Loucy (cell line): ENCODE measurements around the gene ELOVL6.

Experiments
- H2AFZ ChIP-seq: fragments of 200-600 bp; sonication (generic); 2 replicates; pipeline ENCODE4 v1.6.0; 2016; ENCODE audit warnings: antibody characterized with exemption, mild to moderate bottlenecking, low read length, moderate library complexity
- H3F3A ChIP-seq: fragments of 200-600 bp; 2 replicates; pipeline ENCODE4 v1.6.0; 2016; ENCODE audit warnings: antibody characterized with exemption, low read depth, mild to moderate bottlenecking
- H3K27me3 ChIP-seq: fragments of 200-600 bp; sonication (generic); 2 replicates; pipeline ENCODE4 v1.6.1; 2014; ENCODE audit warnings: low read length, mild to moderate bottlenecking; ENCODE audit not compliant: insufficient read depth, poor library complexity, severe bottlenecking
- H3K36me3 ChIP-seq: fragments of 200-600 bp; sonication (generic); 2 replicates; pipeline ENCODE4 v1.6.1; 2016; ENCODE audit warnings: low read length; ENCODE audit not compliant: insufficient read depth
- H3K4me1 ChIP-seq: fragments of 200-600 bp; sonication (generic); 2 replicates; pipeline ENCODE4 v1.5.1; 2014; ENCODE audit warnings: low read length, mild to moderate bottlenecking; ENCODE audit not compliant: insufficient read depth, poor library complexity, severe bottlenecking
- H3K4me2 ChIP-seq: fragments of 200-600 bp; sonication (generic); 2 replicates; pipeline ENCODE4 v1.6.0; 2014; ENCODE audit warnings: antibody characterized with exemption, low read length, low read depth, mild to moderate bottlenecking; ENCODE audit not compliant: poor library complexity, severe bottlenecking
- H3K4me3 ChIP-seq: fragments of 200-600 bp; sonication (generic); 2 replicates; pipeline ENCODE4 v1.5.1; 2014; ENCODE audit warnings: low read length, mild to moderate bottlenecking, mixed read lengths; ENCODE audit not compliant: poor library complexity, severe bottlenecking
- H3K79me2 ChIP-seq: fragments of 200-600 bp; sonication (generic); 2 replicates; pipeline ENCODE4 v1.6.1; 2014; ENCODE audit warnings: low read length; ENCODE audit not compliant: insufficient read depth
- H3K9ac ChIP-seq: fragments of 200-600 bp; sonication (generic); 2 replicates; pipeline ENCODE4 v1.6.0; 2014; ENCODE audit warnings: mild to moderate bottlenecking, low read depth, low read length, moderate library complexity; ENCODE audit not compliant: poor library complexity, severe bottlenecking
- H3K9me2 ChIP-seq: fragments of 200-600 bp; sonication (generic); replicated peaks from 2 replicates; pipeline ENCODE4 v1.6.1; 2016; ENCODE audit warnings: low read depth, low read length, mixed read lengths
- H3K9me3 ChIP-seq: fragments of 200-600 bp; sonication (generic); 2 replicates; pipeline ENCODE4 v1.6.1; 2014; ENCODE audit warnings: mild to moderate bottlenecking, antibody characterized with exemption, low read length, low read depth; ENCODE audit not compliant: insufficient read depth
- H4K20me1 ChIP-seq: fragments of 200-600 bp; sonication (generic); 2 replicates; pipeline ENCODE4 v1.6.0; 2014; ENCODE audit warnings: antibody characterized with exemption, low read length, mild to moderate bottlenecking; ENCODE audit not compliant: insufficient read depth, poor library complexity, severe bottlenecking
- EZH2phosphoT487 ChIP-seq: fragments of 200-600 bp; IDR thresholded peaks from 2 replicates; pipeline ENCODE4 v1.6.1; 2018; ENCODE audit warnings: antibody characterized with exemption, mild to moderate bottlenecking, moderate library complexity, borderline replicate concordance
- TF ChIP-seq, protein P1 (sequence below): fragments of 200-600 bp; sonication (generic); conservative IDR thresholded peaks from 2 replicates; pipeline ENCODE4 v1.5.1; 2014; ENCODE audit warnings: mild to moderate bottlenecking, antibody characterized with exemption, low read length

ELOVL6 gene

DNA sequence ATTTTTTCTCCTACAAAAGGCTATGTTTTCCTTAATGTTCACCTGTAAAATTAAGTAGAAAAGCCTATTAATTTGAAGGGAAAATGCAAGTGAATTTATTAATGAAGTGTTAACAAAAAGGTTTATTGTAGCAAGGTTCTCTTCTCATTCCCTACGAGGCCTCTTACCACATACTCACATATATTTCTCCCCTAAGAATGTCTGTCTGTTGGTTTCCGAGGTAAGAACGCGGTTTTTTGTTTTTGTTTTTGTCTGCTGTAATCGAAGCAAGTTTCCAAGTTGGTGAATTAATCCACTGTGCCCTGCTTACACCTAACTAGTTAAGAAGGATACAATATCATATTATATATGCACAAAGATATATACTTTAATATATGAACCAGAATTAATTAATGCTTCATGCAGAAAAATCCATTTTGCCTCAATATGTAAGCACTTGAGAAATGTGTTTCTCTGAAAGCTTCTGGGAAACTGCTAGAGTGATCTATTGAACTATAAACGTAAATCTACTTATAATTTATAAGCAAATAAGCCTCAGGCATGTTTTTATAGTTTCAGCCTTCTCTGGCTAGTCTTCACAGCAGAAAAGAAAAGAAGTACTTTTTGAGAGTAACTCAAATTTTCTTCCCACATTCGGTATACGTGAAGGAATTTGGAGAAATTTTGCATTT, 164.9 kb downstream of the ELOVL6 start:
- TF ChIP-seq, protein P1, sequence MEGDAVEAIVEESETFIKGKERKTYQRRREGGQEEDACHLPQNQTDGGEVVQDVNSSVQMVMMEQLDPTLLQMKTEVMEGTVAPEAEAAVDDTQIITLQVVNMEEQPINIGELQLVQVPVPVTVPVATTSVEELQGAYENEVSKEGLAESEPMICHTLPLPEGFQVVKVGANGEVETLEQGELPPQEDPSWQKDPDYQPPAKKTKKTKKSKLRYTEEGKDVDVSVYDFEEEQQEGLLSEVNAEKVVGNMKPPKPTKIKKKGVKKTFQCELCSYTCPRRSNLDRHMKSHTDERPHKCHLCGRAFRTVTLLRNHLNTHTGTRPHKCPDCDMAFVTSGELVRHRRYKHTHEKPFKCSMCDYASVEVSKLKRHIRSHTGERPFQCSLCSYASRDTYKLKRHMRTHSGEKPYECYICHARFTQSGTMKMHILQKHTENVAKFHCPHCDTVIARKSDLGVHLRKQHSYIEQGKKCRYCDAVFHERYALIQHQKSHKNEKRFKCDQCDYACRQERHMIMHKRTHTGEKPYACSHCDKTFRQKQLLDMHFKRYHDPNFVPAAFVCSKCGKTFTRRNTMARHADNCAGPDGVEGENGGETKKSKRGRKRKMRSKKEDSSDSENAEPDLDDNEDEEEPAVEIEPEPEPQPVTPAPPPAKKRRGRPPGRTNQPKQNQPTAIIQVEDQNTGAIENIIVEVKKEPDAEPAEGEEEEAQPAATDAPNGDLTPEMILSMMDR = no peak
- TF ChIP-seq EZH2phosphoT487 = no peak
- H3K4me3 ChIP-seq = no peak overlapping the region
- no peaks in the 10 kb centered on the region for H3K4me1 ChIP-seq
- H3K27me3 ChIP-seq = no peaks in the 10 kb centered on the region
- no peak overlapping the region for H2AFZ ChIP-seq
- no peaks in the 10 kb centered on the region for H4K20me1 ChIP-seq
- no peaks in the 10 kb centered on the region for H3K9me2 ChIP-seq
- no peaks in the 10 kb centered on the region for H3K9me3 ChIP-seq
- H3F3A ChIP-seq = no peaks in the 10 kb centered on the region
- H3K79me2 ChIP-seq = no peaks in the 10 kb centered on the region
- H3K4me2 ChIP-seq = no peak overlapping the region
- no peak overlapping the region for H3K9ac ChIP-seq
- no peaks in the 10 kb centered on the region for H3K36me3 ChIP-seq

DNA sequence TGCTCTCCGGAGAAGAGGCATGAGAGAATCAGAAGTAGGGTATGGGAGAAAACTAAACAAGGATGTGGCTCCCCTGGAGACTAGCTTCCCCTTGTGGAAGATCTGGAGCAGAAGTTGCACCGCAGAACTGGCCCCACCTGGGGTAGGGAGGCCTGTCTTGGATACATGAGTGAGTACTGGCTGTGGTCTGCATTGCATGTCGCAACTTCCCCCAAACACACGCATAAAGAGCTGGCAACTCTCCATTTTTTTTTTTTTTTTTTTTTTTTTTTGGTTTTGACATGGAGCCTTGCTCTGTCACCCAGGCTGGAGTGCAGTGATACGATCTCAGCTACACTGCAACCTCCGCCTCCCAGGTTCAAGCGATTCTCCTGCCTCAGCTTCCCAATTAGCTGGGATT, 165.8 kb downstream of the ELOVL6 start:
- no peaks in the 10 kb centered on the region for H3K4me1 ChIP-seq
- H3K27me3 ChIP-seq = no peaks in the 10 kb centered on the region
- H3K4me3 ChIP-seq = no peak overlapping the region
- no peaks in the 10 kb centered on the region for H3K9me2 ChIP-seq
- H3F3A ChIP-seq = no peaks in the 10 kb centered on the region
- H3K36me3 ChIP-seq = no peaks in the 10 kb centered on the region
- no peak overlapping the region for H3K4me2 ChIP-seq
- no peaks in the 10 kb centered on the region for H3K79me2 ChIP-seq
- H3K9me3 ChIP-seq = no peaks in the 10 kb centered on the region
- TF ChIP-seq EZH2phosphoT487 = no peak
- TF ChIP-seq, protein P1 = no peak
- no peak overlapping the region for H3K9ac ChIP-seq
- no peaks in the 10 kb centered on the region for H4K20me1 ChIP-seq
- no peak overlapping the region for H2AFZ ChIP-seq

DNA sequence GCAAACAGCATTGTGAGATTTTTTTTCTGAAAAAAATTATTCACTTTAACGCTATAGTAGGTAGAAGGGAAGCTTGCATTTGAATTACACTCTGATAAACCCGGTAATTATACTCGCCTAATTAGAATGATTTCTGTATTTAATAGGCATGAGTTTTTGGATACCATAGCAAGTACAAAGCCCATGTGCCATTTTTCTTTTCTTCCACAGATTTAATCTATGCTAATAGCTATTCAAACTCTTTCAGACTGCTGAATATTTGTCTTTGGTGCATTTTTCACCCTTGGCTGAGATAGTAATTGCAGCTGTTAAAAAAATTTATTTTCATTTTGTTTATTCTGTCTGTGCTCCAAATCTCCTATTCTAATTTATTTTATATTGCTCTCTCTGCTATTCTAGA, 172.7 kb downstream of the ELOVL6 start:
- Histone ChIP-seq H3K4me2 (no peak overlapping the region), H2AFZ (no peak overlapping the region), H3K9ac (no peak overlapping the region), H3K9me3 (no peaks in the 10 kb centered on the region), H3K27me3 (no peaks in the 10 kb centered on the region), H3K79me2 (no peaks in the 10 kb centered on the region), H3K9me2 (no peaks in the 10 kb centered on the region), H3K36me3 (no peaks in the 10 kb centered on the region), H3K4me3 (no peak overlapping the region), H4K20me1 (no peaks in the 10 kb centered on the region), H3K4me1 (no peaks in the 10 kb centered on the region), H3F3A (no peaks in the 10 kb centered on the region)
- TF ChIP-seq, protein P1 = no peak
- no peak for TF ChIP-seq EZH2phosphoT487
